Osteoblast (primary cell): ENCODE measurements around the gene IGF1. TPM values are rescaled to one million over a fixed set of nuclear protein-coding genes. Genes with fewer than 3 reads are reported as not detected.

Experiments
- DNase-seq: peaks from one replicate; pipeline ENCODE4 v3.0.0; 2011; ENCODE audit warnings: low spot score, mixed read lengths; ENCODE audit not compliant: insufficient read length; ENCODE audit errors: missing footprints
- H2AFZ ChIP-seq: 2 replicates; pipeline ENCODE4 v1.6.0; 2011; ENCODE audit warnings: mild to moderate bottlenecking, low read length
- H3K27ac ChIP-seq: 2 replicates; pipeline ENCODE4 v1.5.1; 2011; ENCODE audit warnings: mild to moderate bottlenecking, low read depth, low read length, moderate library complexity
- H3K27me3 ChIP-seq: 2 replicates; pipeline ENCODE4 v1.6.0; 2012; ENCODE audit warnings: mild to moderate bottlenecking, control low read depth, inconsistent platforms, low read length, moderate library complexity; ENCODE audit not compliant: insufficient read depth
- H3K36me3 ChIP-seq: 2 replicates; pipeline ENCODE4 v1.5.1; 2011; ENCODE audit warnings: mild to moderate bottlenecking, low read length, control low read depth, moderate library complexity; ENCODE audit not compliant: insufficient read depth
- H3K4me1 ChIP-seq: 2 replicates; pipeline ENCODE4 v1.5.1; 2011; ENCODE audit warnings: mild to moderate bottlenecking, low read length, control low read depth, moderate library complexity; ENCODE audit not compliant: insufficient read depth
- H3K4me2 ChIP-seq: 2 replicates; pipeline ENCODE4 v1.6.0; 2011; ENCODE audit warnings: mild to moderate bottlenecking, low read length; ENCODE audit not compliant: insufficient read depth
- H3K4me3 ChIP-seq: fragments of 200-600 bp; sonication (generic); 3 replicates; pipeline ENCODE4 v1.5.1; 2012; ENCODE audit warnings: mild to moderate bottlenecking, low read length, inconsistent platforms; ENCODE audit not compliant: insufficient read depth
- H3K79me2 ChIP-seq: 2 replicates; pipeline ENCODE4 v1.6.0; 2012; ENCODE audit warnings: mild to moderate bottlenecking, low read length, control low read depth, inconsistent platforms; ENCODE audit not compliant: insufficient read depth
- H3K9me3 ChIP-seq: 2 replicates; pipeline ENCODE4 v1.5.1; 2011; ENCODE audit warnings: low read depth, low read length, control low read depth
- H4K20me1 ChIP-seq: 2 replicates; pipeline ENCODE4 v1.6.0; 2012; ENCODE audit warnings: mild to moderate bottlenecking, low read length, control low read depth; ENCODE audit not compliant: insufficient read depth
- CTCF ChIP-seq: IDR thresholded peaks from 2 replicates; pipeline ENCODE4 v1.5.1; 2011; ENCODE audit warnings: mild to moderate bottlenecking, low read depth, low read length, moderate library complexity; ENCODE audit errors: extremely low read depth
- total RNA-seq: library from RNA; depleted of rRNA; stranded (reverse); fragments of >200 nt; gene quantifications from 2 replicates; pipeline ENCODE4 v1.2.3, GENCODE V29; 2012

Gene IGF1
- total RNA-seq, 1 donor, result 0.72 TPM

- H3K4me2 ChIP-seq, result peak overlapping the region; percentile 75
- H4K20me1 ChIP-seq, result no peaks in the 10 kb centered on the region
- H3K36me3 ChIP-seq, result no peaks in the 10 kb centered on the region
- H2AFZ ChIP-seq, result peak overlapping the region; percentile 85
- H3K27me3 ChIP-seq, result no peaks in the 10 kb centered on the region
- H3K4me1 ChIP-seq, result peaks cover 7% of the 10 kb centered on the region
- peak overlapping the region; percentile 50 for H3K4me3 ChIP-seq
- no peak for DNase-seq
- H3K9me3 ChIP-seq, result no peaks in the 10 kb centered on the region
- H3K27ac ChIP-seq, result peak overlapping the region; percentile 66
- no peak for TF ChIP-seq CTCF
- no peaks in the 10 kb centered on the region for H3K79me2 ChIP-seq
Observed at GRCh38 chr12:102484017-102484416, 3.7 kb upstream of the IGF1 start.

GRCh38 chr12:102483466-102483865, 3.1 kb upstream of the IGF1 start:
- peaks cover 7% of the 10 kb centered on the region for H3K4me1 ChIP-seq
- H3K36me3 ChIP-seq, result no peaks in the 10 kb centered on the region
- no peak for TF ChIP-seq CTCF
- H3K27me3 ChIP-seq, result no peaks in the 10 kb centered on the region
- no peak overlapping the region for H3K4me3 ChIP-seq
- H4K20me1 ChIP-seq, result no peaks in the 10 kb centered on the region
- no peak overlapping the region for H2AFZ ChIP-seq
- peak overlapping the region; percentile 66 for H3K27ac ChIP-seq
- no peak for DNase-seq
- no peaks in the 10 kb centered on the region for H3K9me3 ChIP-seq
- H3K79me2 ChIP-seq, result no peaks in the 10 kb centered on the region
- H3K4me2 ChIP-seq, result no peak overlapping the region

GRCh38 chr12:102481705-102482425, 1.5 kb upstream of the IGF1 start:
- H3K4me1 ChIP-seq, result peaks cover 7% of the 10 kb centered on the region
- no peaks in the 10 kb centered on the region for H4K20me1 ChIP-seq
- no peaks in the 10 kb centered on the region for H3K79me2 ChIP-seq
- no peaks in the 10 kb centered on the region for H3K36me3 ChIP-seq
- H3K27ac ChIP-seq, result no peak overlapping the region
- H3K27me3 ChIP-seq, result no peaks in the 10 kb centered on the region
- no peak for TF ChIP-seq CTCF
- no peak overlapping the region for H3K4me2 ChIP-seq
- DNase-seq, result peak; percentile 26
- H3K4me3 ChIP-seq, result no peak overlapping the region
- no peaks in the 10 kb centered on the region for H3K9me3 ChIP-seq
- no peak overlapping the region for H2AFZ ChIP-seq

GRCh38 chr12:102479939-102480338, 424 bp downstream of the IGF1 start:
- H4K20me1 ChIP-seq, result no peaks in the 10 kb centered on the region
- no peaks in the 10 kb centered on the region for H3K27me3 ChIP-seq
- H3K4me3 ChIP-seq, result peak overlapping the region; percentile 18
- DNase-seq, result no peak
- H3K4me1 ChIP-seq, result peaks cover 7% of the 10 kb centered on the region
- peak overlapping the region; percentile 76 for H3K4me2 ChIP-seq
- H3K79me2 ChIP-seq, result no peaks in the 10 kb centered on the region
- no peaks in the 10 kb centered on the region for H3K36me3 ChIP-seq
- H3K27ac ChIP-seq, result no peak overlapping the region
- no peaks in the 10 kb centered on the region for H3K9me3 ChIP-seq
- no peak overlapping the region for H2AFZ ChIP-seq
- TF ChIP-seq CTCF, result no peak
